Activated CD8-positive, alpha-beta memory T cell treated with anti-CD3 and anti-CD28 coated beads for 36 hours (primary cell): ENCODE results near the gene RANBP2. TPM values are rescaled to one million over a fixed set of nuclear protein-coding genes. Genes with fewer than 3 reads are reported as not detected.
"Not testable (repeated sequence)": the region's sequence is repeated elsewhere in the genome, so short reads cannot be mapped to it uniquely, and the experiment has no call there.

ENCODE experiments used
- CTCF ChIA-PET: fragments of 350-600 bp; sonication (Branson Sonifier 250); formaldehyde crosslinking; loops from one replicate; lab custom pipeline; 2021; ENCODE audit warnings: antibody characterized with exemption; lab: Charles Lee
- POLR2A ChIA-PET: fragments of 350-600 bp; sonication (Branson Sonifier 250); formaldehyde crosslinking; loops from one replicate; lab custom pipeline; 2021; ENCODE audit warnings: antibody characterized with exemption; lab: Charles Lee
- total RNA-seq, 2 experiments: library from RNA; stranded (reverse); gene quantifications; one replicate each; pipeline ENCODE4 v1.2.3, GENCODE V29; 2021

RANBP2 gene
- total RNA-seq, 2 experiments from 2014 or later: 77.8 to 79.3 TPM

DNA sequence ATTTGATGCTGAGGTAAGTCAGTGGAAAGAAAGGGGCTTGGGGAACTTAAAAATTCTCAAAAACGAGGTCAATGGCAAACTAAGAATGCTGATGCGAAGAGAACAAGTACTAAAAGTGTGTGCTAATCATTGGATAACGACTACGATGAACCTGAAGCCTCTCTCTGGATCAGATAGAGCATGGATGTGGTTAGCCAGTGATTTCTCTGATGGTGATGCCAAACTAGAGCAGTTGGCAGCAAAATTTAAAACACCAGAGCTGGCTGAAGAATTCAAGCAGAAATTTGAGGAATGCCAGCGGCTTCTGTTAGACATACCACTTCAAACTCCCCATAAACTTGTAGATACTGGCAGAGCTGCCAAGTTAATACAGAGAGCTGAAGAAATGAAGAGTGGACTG is 47.4 kb downstream of the RANBP2 start:
- POLR2A ChIA-PET, CTCF ChIA-PET: not testable (repeated sequence)

DNA sequence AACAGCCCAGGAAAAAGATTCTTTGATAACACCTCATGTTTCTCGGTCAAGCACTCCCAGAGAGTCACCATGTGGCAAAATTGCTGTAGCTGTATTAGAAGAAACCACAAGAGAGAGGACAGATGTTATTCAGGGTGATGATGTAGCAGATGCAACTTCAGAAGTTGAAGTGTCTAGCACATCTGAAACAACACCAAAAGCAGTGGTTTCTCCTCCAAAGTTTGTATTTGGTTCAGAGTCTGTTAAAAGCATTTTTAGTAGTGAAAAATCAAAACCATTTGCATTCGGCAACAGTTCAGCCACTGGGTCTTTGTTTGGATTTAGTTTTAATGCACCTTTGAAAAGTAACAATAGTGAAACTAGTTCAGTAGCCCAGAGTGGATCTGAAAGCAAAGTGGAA is 48.6 kb downstream of the RANBP2 start:
- POLR2A ChIA-PET, CTCF ChIA-PET: not testable (repeated sequence)

DNA sequence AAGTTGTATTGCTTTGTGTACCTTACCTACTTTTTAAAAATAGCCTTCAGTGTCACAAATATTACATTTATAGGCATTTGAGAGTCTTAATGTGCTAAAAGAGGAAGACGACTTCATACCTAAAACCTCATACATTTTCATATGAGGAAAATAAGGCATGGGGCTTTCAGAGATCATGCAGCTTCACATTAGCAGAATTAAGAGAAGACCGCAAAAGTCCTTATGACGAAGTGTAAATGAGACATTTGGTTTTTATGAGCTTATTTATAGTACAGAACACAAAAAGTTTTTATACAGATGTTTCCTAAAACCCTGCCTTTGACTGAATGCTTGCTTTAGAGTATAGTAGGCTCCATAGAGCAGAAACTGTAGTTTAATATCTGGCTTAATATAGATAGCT is 57.2 kb downstream of the RANBP2 start:
- ChIA-PET POLR2A (no interaction called here), CTCF (no interaction called here)

DNA sequence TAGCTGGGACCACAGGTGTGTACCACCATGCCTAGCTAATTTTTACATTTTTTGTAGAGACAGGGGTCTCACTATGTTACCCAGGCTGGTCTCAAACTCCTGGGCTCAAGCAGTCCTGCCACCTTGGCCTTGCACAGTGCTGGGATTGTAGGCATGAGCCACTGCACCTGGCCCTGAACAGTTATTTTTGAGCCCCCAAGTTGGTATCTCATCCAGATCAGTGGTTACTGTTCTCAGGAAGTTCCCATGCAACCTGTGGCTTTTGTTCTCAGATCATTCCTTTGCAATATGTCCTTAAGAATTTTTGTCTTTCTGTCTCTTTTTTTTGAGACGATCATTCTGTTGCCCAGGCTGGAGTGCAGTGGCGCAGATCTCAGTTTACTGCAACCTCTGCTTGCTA is 59.6 kb downstream of the RANBP2 start:
- ChIA-PET CTCF (no interaction called here), POLR2A (no interaction called here)

DNA sequence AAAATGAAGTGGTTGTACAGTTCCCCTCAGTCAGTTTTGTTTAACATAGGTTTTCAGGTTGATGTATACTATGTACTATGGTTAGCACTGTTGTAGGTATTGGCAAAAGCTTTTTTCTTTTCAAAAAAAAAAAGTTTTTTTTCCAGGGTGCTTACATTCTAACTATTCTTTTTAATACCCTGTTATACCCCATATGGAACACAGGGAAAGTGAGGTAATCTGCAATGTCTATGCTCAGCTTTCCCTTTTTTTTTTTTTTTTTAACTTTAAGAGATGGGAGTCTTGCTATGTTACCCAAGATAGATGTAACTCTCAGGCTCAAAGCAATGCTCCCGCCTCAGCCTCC is 66.7 kb downstream of the RANBP2 start:
- POLR2A ChIA-PET: interaction anchor here (0.6 to 0.7 kb wide), 2 partner anchors 174 to 279 kb away, joined by 3 to 4 read pairs; no protein-coding TSS in a partner anchor
- CTCF ChIA-PET: no interaction called here

DNA sequence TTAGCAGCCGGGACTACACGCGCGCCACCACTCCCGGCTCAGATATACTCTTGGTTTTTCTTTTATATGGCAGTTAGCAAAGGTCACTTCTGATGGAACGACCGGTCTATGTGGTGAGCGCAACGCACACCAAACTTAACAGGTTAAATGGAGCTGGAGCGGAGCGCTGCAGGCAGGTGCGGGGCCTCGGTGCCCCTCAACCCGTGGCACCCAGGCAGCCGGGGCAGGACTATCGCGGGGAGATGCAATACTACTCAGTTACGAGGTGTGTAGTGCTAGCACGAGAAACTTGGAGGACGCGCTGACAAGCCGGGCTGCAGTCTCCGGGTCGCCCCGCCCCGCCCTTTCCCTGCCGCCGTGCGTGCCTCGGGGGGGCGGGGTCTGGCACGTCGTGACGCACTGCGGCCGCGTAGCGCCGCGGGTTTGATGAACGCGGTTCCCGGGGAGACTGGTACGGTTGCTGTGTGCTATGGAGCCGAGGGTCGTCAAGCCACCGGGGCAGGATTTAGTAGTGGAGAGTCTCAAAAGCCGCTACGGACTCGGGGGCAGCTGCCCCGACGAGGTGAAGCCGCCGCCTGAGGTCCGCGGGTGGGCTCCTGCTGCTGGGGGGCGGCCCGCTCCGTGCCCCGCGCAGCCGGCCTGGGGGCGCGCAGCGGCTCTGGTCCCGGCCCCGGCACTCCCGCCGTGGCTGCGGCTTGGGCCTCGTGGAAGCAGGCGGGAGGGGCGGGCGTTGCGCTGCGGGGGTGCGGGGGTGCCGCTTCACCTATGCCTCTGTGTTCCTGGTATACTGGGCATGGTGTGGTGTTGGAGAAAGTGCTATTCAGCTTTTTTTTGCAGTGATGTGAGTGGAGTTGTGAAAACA is 67.3 kb downstream of the RANBP2 start, which contains the start of gene CCDC138:
TSS of gene CCDC138 (plus strand) at position 418 of the 862 bp plus-strand sequence. CDS start at position 470, 52 bp downstream.
- POLR2A ChIA-PET: no interaction called here
- CTCF ChIA-PET: no interaction called here

DNA sequence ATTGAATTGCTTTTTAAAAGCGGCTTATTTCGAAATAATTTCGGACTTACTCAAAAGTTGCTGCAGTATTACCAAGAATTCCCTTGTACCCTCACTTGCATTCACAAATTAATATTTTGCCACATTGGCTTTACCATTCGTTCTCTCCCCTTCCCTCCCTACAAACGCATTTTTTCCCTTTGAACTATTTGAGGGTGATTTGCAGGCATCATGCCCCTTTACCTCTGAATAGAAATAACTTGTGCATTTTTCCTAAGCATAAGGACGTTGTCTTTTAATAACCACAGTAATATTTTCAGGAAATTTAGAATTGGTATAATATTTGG is 67.9 kb downstream of the RANBP2 start:
- POLR2A ChIA-PET: no interaction called here
- CTCF ChIA-PET: no interaction called here

DNA sequence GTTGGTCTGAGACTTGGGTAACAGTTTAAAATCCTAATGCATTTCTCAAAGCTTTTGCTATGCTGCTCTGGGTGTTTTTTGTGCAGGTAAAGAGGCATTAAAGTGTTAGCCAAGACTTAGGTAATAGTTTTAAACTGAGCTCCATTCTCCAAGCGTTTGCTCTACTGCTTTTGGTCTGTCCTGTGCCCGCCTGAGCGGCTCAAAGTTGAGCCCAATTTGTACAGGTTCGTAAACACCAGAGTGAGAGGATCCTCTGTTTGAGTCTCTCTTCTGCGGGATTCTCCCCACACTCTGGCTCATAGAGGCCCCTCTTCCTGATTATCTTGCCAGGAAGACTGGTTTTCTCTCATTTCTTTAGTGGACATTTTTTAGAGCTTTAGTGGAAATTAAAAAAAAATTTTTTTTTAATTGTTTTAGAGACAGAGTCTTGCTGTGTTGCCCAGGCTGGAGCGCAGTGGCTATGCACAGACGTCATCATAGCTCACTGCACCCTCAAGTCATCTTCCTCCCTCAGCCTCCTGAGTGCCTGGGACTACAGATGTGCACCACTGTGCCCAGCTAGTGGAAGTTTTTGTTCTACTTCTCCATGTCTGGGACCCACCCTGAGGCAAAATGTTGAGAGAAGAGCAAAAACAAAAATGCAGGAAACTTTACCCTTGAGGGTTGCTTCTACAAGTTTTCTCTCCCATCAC is 83.9 kb downstream of the RANBP2 start:
- ChIA-PET CTCF (interaction anchor here (0.9 kb wide), 1 partner anchor 707 kb away, joined by 3 read pairs; no protein-coding TSS in a partner anchor), POLR2A (no interaction called here)

DNA sequence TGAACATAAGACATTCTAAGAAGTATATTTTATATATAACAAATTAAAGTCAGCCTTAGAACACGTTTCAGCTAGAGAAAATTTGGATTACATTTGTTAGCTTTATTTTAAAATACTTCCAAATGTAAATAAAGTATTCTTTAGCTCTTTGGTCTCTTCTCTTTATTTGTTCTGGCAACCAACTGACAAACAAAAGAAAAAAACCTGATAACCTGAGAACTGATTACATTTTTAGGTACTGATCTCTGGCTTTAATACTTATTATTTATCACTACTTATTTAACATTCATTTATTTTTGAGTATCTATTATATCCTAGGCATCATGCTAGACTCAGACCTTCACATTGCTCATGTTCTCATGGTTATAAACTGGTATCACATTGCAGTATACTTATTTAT is 85.8 kb downstream of the RANBP2 start:
- CTCF ChIA-PET: no interaction called here
- POLR2A ChIA-PET: no interaction called here

DNA sequence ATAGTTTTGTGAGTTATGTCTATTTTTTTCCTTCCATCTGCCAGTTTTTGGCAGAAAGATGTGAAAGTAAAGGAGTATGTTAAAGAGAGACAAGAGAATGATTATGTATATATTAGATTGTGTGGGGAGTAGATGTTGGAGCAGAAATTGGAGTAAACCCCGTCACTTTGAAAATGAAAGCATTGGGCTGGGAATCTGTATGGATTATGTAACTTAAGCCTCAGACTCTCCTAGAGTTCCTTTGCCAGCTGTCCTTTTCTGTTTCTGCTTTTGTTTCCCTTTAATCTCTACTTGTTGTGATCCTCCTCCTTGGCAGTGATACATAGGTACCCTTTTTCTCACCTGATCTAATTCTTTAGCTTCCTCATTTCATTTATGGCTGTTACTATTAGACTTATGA is 86.5 kb downstream of the RANBP2 start:
- POLR2A ChIA-PET: no interaction called here
- CTCF ChIA-PET: no interaction called here

DNA sequence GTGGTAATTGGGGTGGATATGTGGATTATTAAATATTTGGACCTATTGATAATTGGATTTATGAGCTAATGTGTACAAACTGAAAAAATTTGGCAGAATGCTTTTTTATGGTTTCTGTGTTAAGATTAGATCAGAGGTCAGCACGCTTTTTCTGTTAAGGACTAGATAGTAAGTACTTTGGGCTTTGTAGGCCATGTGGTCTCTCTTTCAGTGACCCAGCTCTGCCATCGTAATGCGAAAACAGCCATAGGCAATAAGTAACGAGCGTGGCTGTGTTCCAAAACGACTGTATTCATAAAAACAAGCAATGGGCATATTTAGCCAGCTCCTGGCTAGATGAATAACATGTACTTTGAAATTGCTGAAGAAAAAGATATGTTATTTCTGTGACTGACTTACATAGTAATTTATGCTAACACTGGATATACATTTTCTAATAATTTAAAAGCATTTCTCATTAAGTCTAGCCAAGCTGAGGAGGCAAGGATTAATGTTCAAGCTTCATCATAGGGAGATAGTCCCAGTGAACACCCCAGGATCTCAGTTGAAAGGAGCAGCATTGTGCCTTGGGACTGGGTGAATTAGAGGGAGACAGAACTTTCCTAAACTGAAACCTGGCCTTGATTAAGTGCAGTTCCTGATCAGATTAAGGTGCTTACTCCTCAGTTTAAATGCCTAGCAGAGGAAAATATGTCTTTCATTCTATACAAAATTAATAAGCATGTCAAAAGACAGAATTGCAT is 87.3 kb downstream of the RANBP2 start:
- ChIA-PET POLR2A (no interaction called here), CTCF (interaction anchor here (0.6 kb wide), 1 partner anchor 12 kb away, joined by 4 read pairs; no protein-coding TSS in a partner anchor)

DNA sequence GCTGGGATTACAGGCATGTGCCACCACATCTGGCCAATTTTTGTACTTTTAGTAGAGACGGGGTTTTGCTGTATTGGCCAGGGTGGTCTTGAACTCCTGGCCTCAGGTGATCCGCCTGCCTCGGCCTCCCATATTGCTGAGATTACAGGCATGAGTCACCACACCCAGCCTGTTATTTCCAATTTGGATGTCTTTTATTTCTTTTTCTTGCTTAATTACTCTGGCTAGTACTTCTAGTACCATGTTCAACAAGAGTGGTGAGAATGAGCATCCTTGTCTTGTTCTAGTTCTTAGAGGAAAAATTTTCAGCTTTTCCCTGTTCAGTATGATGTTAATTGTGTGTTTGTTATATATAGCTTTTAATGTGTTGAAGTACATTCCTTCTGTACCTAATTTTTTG is 90.7 kb downstream of the RANBP2 start:
- ChIA-PET POLR2A (no interaction called here), CTCF (no interaction called here)

DNA sequence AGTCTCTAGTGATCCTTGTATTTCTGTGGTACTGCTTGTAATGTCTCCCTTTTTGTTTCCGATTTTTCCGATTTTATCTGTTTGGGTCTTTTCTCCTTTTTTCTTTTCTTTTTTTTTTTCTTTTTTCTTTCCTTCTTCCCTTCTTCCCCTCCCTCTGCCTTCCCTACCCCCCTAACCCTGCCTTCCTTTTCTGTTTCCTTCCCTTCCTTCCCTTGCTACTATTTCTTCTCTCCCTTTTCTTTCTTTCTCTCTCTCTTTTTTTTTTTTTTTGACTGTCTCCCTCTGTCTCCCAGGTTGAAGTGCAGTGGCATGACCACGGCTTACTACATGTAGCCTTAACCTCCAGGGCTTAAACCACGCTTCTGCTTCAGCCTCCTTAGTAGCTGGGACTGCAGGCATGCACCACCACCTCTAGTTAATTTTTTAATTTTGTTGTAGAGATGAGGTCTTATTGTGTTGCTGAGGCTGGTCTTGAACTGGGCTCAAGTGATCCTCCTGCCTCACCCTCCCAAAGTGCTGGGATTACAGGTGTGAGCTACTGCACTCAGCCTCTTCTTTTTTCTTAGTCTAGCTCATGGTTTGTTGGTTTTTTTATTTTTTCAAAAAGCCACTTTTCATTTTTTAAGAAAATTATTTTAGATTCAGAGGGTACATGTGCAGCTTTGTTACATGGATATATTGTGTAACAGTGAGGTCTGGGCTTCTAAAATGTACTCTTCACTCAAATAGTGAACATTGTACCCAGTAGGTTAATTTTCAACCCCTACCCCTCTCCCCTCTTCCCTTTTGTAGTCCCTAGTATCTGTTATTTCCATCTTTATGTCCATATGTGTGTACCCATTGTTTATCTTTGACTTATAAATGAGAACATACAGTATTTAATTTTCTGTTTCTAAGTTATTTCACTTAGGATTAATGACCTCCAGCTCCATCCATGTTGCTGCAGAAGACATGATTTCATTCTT is 92.0 kb downstream of the RANBP2 start:
- ChIA-PET POLR2A (no interaction called here), CTCF (no interaction called here)

DNA sequence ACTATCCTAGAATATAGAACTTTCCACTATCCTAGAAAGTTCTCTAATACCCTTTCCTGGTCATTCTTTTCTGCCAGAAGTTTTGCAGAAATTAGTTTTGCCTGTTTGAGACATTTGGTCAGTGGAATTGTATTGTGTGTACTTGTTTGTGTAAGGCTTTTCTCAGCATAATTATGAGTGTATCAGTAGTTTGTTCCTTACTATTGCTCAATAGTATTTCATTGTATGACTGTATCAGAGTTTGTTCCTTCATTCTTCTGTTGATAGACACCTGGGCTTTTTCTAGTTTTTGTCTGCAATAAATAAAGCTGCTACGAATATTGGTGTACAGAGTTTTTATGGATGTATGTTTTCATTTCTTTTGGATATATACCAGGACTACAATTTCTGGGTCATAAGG is 94.5 kb downstream of the RANBP2 start:
- ChIA-PET CTCF (no interaction called here), POLR2A (no interaction called here)

DNA sequence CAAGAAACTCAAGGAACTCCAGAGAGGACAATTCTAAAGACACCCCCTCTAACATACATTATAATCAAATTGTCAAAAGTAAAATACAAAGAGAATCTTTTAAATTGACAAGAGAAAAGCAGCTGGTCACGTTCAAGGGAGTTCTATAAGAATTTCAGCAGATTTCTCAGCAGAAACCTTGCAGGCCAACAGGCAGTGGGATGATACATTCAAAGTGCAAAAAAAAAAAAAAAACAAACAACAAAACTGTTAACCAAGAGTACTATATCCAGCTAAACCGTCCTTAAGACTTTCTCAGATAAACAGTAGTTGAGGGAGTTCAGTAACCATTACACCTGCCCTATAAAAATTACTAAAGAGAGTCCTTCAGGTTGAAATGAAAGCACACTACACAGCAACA is 101.2 kb downstream of the RANBP2 start:
- ChIA-PET CTCF (no interaction called here), POLR2A (no interaction called here)

DNA sequence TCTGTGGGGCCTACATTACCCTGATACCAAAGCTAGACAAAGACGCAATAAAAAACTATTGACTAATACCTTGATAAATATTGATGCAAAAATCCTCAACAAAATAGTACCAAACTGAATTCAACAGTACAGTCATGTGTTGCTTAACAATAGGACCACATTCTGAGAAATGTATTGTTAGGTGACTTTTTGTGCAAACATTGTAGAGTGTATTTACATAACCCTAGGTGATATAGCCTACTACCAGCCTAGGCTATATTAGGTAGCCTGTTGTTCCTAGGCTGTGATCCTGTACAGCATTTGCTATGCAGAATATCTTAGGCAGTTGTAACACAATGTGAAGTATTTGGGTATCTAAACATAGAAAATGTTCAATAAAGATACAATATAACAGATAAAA is 104.0 kb downstream of the RANBP2 start:
- ChIA-PET CTCF (no interaction called here), POLR2A (no interaction called here)

DNA sequence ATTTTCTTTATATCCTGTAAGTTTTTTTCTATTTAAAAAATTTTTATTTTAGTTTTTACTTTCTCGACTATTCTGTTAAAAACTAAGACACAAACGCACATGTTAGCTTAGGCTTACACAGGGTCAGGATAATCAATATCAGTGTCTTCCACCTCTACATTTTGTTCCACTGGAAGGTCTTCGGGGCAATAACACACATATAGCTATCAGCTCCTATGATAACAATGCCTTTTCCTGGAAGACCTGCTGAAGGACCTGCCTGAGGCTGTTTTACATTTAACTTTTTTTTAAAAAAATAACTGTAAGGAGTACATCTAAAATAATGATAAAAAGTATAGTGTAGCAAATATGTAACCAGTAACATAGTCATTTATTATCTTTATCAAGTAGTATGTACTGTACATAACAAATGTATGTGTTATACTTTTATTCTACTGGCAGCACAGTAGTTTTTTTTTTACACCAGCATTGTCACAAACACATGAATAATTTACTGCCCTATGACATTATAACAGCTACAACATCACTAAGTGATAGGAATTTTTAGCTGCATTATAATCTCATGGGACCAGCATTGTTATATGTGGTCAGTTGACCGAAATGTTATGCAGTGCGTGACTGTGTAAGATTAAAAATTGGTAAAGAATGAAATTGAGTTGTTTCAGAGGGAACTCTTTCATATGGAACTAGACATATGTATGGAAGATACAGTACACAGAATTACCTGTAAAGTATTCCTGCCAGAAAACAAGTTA is 105.2 kb downstream of the RANBP2 start:
- ChIA-PET CTCF (interaction anchor here (1.4 kb wide), 1 partner anchor 50 kb away, joined by 3 read pairs; no protein-coding TSS in a partner anchor), POLR2A (no interaction called here)

DNA sequence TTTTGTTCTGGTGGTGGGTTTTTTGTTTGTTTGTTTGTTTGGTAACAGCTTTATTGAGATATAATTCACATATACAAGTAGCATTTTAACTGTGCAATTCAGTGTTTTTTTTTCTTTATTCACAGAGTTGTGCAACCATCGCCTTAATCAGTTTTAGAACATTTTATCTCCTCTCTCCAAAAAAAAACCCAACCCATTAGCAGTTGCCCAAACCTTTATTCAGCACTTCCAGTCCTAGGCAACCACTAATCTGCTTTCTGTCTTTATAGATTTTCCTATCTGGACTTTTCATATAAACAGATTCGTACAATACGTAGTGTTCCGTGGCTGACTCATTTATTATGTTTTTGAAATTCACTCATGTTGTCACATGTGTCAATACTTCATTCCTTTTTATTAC is 106.0 kb downstream of the RANBP2 start:
- ChIA-PET POLR2A (no interaction called here), CTCF (interaction anchor here (1.4 kb wide), 1 partner anchor 50 kb away, joined by 3 read pairs; no protein-coding TSS in a partner anchor)
